Fibroblast of villous mesenchyme (primary cell): Measurements from ENCODE around the gene BET1L. TPM values are rescaled to one million over a fixed set of nuclear protein-coding genes. Genes with fewer than 3 reads are reported as not detected.

Experiments
- DNase-seq: peaks from one replicate; pipeline ENCODE4 v3.0.0-alpha.2; 2010; ENCODE audit warnings: low read depth
- H3K4me3 ChIP-seq: 2 replicates; pipeline ENCODE4 v1.5.1; 2011; ENCODE audit warnings: low read depth, mild to moderate bottlenecking, low read length
- total RNA-seq: library from RNA; depleted of rRNA; stranded (reverse); fragments of >200 nt; gene quantifications from 2 replicates; pipeline ENCODE4 v1.2.3, GENCODE V29; 2012
- TF ChIP-seq, protein P1 (sequence below): IDR thresholded peaks from 2 replicates; pipeline ENCODE4 v1.5.1; 2012; ENCODE audit warnings: low read depth, mild to moderate bottlenecking, low read length; ENCODE audit not compliant: insufficient read depth

BET1L gene
- total RNA-seq = 22.0 and 23.8 TPM in 2 replicates

- TF ChIP-seq, protein P1, sequence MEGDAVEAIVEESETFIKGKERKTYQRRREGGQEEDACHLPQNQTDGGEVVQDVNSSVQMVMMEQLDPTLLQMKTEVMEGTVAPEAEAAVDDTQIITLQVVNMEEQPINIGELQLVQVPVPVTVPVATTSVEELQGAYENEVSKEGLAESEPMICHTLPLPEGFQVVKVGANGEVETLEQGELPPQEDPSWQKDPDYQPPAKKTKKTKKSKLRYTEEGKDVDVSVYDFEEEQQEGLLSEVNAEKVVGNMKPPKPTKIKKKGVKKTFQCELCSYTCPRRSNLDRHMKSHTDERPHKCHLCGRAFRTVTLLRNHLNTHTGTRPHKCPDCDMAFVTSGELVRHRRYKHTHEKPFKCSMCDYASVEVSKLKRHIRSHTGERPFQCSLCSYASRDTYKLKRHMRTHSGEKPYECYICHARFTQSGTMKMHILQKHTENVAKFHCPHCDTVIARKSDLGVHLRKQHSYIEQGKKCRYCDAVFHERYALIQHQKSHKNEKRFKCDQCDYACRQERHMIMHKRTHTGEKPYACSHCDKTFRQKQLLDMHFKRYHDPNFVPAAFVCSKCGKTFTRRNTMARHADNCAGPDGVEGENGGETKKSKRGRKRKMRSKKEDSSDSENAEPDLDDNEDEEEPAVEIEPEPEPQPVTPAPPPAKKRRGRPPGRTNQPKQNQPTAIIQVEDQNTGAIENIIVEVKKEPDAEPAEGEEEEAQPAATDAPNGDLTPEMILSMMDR = no peak
These were observed at the start of gene BET1L, which contains the start of gene RIC8A for GRCh38 chr11:207208-207862. TSS of gene BET1L (minus strand) at chr11:207399. CDS start at chr11:207321, 78 bp downstream. TSS of gene RIC8A (plus strand) at chr11:207708. CDS start at chr11:208855, 1,147 bp downstream.

DNA sequence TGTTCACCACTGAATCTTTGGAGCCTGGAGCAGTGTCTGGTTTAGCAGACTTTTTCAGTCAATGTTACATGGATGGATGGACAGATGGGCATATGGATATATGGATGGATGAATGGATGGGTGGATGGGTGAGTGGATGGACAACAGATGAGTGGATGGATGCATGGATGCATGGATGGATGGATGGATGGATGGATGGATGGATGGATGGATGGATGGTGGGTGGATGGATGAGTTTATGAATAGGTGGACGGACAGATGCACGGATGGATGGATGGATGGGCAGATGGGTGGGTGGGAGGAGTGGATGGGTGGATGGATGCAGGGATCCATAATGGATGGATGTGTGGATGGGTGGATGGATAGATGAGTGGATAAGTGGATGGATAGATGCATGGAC is 48.6 kb upstream of the BET1L start:
- H3K4me3 ChIP-seq = no peak overlapping the region
- DNase-seq = no peak
- TF ChIP-seq, protein P1 = no peak

More at GRCh38 chr11:207208-207862, at the start of gene BET1L, which contains the start of gene RIC8A:
- peak; percentile 99 for DNase-seq
- H3K4me3 ChIP-seq = peak within 1 kb of the TSS; percentile 79

GRCh38 chr11:255176-255575 is 48.0 kb upstream of the BET1L start:
- no peak overlapping the region for H3K4me3 ChIP-seq
- peak; percentile 53 for DNase-seq
- TF ChIP-seq, protein P1 = no peak

- TF ChIP-seq, protein P1 = no peak
- DNase-seq = no peak
These were observed 46.7 kb upstream of the BET1L start for GRCh38 chr11:253886-254270.

DNA sequence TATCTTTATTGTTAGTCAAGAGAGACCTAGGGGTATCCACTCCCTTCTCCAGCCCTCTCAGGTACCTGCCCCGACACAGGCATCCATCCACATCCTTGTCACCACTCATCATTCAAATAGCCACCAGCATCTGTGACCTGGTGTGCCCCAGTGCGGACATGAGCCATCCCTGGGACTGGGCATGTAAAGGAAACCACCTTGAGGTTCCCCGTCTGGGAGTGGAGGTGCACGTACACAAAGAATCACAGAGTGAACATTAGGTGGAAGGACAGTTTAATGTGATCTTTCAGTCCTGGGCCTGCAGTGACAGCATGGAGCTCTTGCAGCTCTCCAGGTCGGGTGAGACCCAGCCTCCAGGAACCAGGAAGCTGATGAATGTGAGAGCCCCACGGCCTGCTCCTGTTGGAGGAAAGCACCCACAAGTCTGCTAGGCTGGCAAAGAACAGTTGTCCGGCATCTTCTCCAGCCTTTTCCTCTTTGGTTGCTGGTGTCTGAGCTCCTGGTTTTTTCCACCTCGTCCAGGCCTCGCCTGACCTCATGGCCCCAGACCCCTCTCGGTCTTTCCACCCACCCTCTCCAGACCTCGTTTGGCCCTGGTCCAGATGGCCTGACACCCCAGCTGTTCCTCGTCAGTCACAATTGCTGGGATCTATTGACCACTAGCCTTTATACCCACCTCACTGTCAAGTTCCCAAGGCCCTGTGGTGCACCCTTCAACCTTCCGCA is 46.1 kb upstream of the BET1L start:
- TF ChIP-seq, protein P1 = no peak
- DNase-seq = no peak

More at GRCh38 chr11:253886-254270, 46.7 kb upstream of the BET1L start:
- H3K4me3 ChIP-seq = no peak overlapping the region

GRCh38 chr11:252666-253065 is 45.5 kb upstream of the BET1L start:
- H3K4me3 ChIP-seq = no peak overlapping the region
- TF ChIP-seq, protein P1 = no peak
- no peak for DNase-seq

More for the DNA sequence above, 46.1 kb upstream of the BET1L start:
- H3K4me3 ChIP-seq = no peak overlapping the region
